HG03175 (cell line): ENCODE results near the gene PLCH2.
"Not testable (repeated sequence)": the region's sequence is repeated elsewhere in the genome, so short reads cannot be mapped to it uniquely, and the experiment has no call there.

ENCODE experiments used
- ATAC-seq: cut with Tn5 transposase; IDR thresholded peaks from one replicate; pipeline ENCODE4 v1.9.1; 2021; ENCODE audit warnings: mild to moderate bottlenecking, moderate library complexity; ENCODE audit not compliant: unreplicated experiment

PLCH2 gene

GRCh38 chr1:2442661-2443060 lies 33.4 kb upstream of the PLCH2 start:
- ATAC-seq = no peak

- no peak for ATAC-seq
Measured at GRCh38 chr1:2443277-2444137, 32.6 kb upstream of the PLCH2 start.

- ATAC-seq = no peak
Measured at GRCh38 chr1:2444138-2444591, 31.9 kb upstream of the PLCH2 start.

- no peak for ATAC-seq
Measured at GRCh38 chr1:2445162-2445822, 30.8 kb upstream of the PLCH2 start.

GRCh38 chr1:2445823-2446215 lies 30.3 kb upstream of the PLCH2 start:
- no peak for ATAC-seq

GRCh38 chr1:2446394-2446793 lies 29.7 kb upstream of the PLCH2 start:
- no peak for ATAC-seq

- no peak for ATAC-seq
Measured at GRCh38 chr1:2446861-2447260, 29.2 kb upstream of the PLCH2 start.

- ATAC-seq = no peak
Measured at GRCh38 chr1:2447276-2448097, 28.6 kb upstream of the PLCH2 start.

GRCh38 chr1:2448098-2448445 lies 28.0 kb upstream of the PLCH2 start:
- no peak for ATAC-seq

GRCh38 chr1:2449636-2450454 lies 26.2 kb upstream of the PLCH2 start:
- ATAC-seq = no peak

GRCh38 chr1:2451741-2452140 lies 24.3 kb upstream of the PLCH2 start:
- no peak for ATAC-seq

GRCh38 chr1:2452201-2452931 lies 23.7 kb upstream of the PLCH2 start:
- no peak for ATAC-seq

GRCh38 chr1:2452932-2453315 lies 23.2 kb upstream of the PLCH2 start:
- ATAC-seq = no peak

GRCh38 chr1:2454227-2454626 lies 21.9 kb upstream of the PLCH2 start:
- ATAC-seq = no peak

- no peak for ATAC-seq
Measured at GRCh38 chr1:2455757-2456156, 20.3 kb upstream of the PLCH2 start.

- no peak for ATAC-seq
Measured at GRCh38 chr1:2457444-2457843, 18.6 kb upstream of the PLCH2 start.

- ATAC-seq = no peak
Measured at GRCh38 chr1:2458687-2459086, 17.4 kb upstream of the PLCH2 start.

GRCh38 chr1:2459102-2459753 lies 16.9 kb upstream of the PLCH2 start:
- not testable (repeated sequence) for ATAC-seq

- ATAC-seq = no peak
Measured at GRCh38 chr1:2459757-2460156, 16.3 kb upstream of the PLCH2 start.

GRCh38 chr1:2460203-2460602 lies 15.9 kb upstream of the PLCH2 start:
- ATAC-seq = no peak
